ENCODE data around the gene UNC5B.

UNC5B gene

DNA sequence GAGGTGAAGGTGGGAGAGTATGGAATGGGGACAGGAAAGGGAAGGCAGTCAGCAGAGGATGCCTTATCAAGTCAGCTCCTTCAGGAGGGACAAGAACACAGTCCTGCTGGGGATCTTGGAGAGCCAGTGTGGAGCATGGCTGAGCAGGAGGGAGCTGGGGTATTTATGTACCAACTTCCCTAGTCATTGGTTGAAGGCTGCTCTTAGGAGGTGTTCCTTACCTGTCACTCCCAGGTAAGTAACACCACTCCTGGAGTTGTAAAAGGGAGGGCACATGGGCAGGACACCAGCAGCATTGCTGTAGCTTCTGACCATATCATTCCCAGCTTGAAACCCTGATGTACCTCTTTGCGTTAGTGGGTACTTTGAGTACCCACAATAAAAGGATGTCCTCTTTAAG, 136.5 kb downstream of the UNC5B start:
- no peak for DNase-seq

GRCh38 chr10:71349406-71349805, 137.0 kb downstream of the UNC5B start:
- DNase-seq, result no peak

GRCh38 chr10:71351087-71351486, 138.7 kb downstream of the UNC5B start:
- no peak for DNase-seq

GRCh38 chr10:71351628-71352319, 139.4 kb downstream of the UNC5B start:
- no peak for DNase-seq
